PFSK-1 (cell line): ENCODE results near the gene PRPH.

Experiments
- FOXP2 ChIP-seq: optimal IDR thresholded peaks from 2 replicates; pipeline ENCODE3; 2011; ENCODE audit warnings: borderline replicate concordance, control low read depth, inconsistent platforms; ENCODE audit not compliant: insufficient read depth; ENCODE audit errors: extremely low read length, extremely low read depth
- POLR2AphosphoS5 ChIP-seq: IDR thresholded peaks from 2 replicates; pipeline ENCODE4 v1.6.1; 2012; ENCODE audit warnings: low read depth, mild to moderate bottlenecking, control low read depth, low read length, moderate library complexity
- SIN3A ChIP-seq: IDR thresholded peaks from 2 replicates; pipeline ENCODE4 v1.6.1; 2012; ENCODE audit warnings: mild to moderate bottlenecking, low read length, moderate library complexity, borderline replicate concordance; ENCODE audit not compliant: insufficient read depth
- TAF1 ChIP-seq: IDR thresholded peaks from 2 replicates; pipeline ENCODE4 v1.6.1; 2012; ENCODE audit warnings: low read length, control low read depth, borderline replicate concordance; ENCODE audit not compliant: insufficient read depth
- TF ChIP-seq, protein P1 (sequence below), 2 experiments: IDR thresholded peaks; 2 replicates each; pipeline versions ENCODE4 v1.6.1 to v1.8.0; 2011 to 2012; ENCODE audit warnings: low read depth in 2 of 2, low read length in 2 of 2, control low read depth in 1 of 2, inconsistent platforms in 1 of 2, mild to moderate bottlenecking in 1 of 2, moderate library complexity in 1 of 2; ENCODE audit not compliant: insufficient read depth in 1 of 2

DNA sequence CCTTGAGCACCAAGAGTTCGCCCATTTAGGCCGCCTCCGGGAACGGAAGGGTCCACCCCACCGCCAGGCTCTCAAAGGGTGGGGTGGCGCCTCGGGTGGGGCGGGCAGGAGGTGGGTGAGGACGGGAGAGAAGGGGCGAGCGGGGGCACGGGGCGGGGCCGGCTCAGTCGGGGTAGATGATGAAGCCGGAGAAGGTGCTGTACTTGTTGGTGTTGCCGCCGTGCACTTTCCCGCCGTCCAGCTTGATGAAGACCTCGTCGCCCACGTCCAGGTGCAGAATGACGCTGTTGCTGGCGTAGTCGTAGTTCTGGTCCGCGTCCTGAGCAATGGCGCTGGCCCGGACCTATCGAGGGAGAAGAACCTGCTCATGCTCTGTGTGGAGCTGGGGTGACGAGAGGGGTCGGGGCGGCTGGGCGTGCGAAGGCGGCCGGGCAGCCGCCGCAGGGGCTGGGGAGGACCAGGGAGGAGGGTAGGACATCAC lies 38.0 kb downstream of the PRPH start:
- TF ChIP-seq FOXP2 (no peak), POLR2AphosphoS5 (no peak), SIN3A (no peak), TAF1 (no peak)
- TF ChIP-seq, protein P1, sequence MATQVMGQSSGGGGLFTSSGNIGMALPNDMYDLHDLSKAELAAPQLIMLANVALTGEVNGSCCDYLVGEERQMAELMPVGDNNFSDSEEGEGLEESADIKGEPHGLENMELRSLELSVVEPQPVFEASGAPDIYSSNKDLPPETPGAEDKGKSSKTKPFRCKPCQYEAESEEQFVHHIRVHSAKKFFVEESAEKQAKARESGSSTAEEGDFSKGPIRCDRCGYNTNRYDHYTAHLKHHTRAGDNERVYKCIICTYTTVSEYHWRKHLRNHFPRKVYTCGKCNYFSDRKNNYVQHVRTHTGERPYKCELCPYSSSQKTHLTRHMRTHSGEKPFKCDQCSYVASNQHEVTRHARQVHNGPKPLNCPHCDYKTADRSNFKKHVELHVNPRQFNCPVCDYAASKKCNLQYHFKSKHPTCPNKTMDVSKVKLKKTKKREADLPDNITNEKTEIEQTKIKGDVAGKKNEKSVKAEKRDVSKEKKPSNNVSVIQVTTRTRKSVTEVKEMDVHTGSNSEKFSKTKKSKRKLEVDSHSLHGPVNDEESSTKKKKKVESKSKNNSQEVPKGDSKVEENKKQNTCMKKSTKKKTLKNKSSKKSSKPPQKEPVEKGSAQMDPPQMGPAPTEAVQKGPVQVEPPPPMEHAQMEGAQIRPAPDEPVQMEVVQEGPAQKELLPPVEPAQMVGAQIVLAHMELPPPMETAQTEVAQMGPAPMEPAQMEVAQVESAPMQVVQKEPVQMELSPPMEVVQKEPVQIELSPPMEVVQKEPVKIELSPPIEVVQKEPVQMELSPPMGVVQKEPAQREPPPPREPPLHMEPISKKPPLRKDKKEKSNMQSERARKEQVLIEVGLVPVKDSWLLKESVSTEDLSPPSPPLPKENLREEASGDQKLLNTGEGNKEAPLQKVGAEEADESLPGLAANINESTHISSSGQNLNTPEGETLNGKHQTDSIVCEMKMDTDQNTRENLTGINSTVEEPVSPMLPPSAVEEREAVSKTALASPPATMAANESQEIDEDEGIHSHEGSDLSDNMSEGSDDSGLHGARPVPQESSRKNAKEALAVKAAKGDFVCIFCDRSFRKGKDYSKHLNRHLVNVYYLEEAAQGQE (IDR thresholded peaks at IDR 0.05; ENCODE audit: insufficient read depth in 1 of 2, low read depth in 2 of 2, low read length in 2 of 2) = no peak
